GM03348 (cell line): Measurements from ENCODE around the gene PGF.
"Not testable (repeated sequence)": the region's sequence is repeated elsewhere in the genome, so short reads cannot be mapped to it uniquely, and the experiment has no call there.

ENCODE experiments used
- DNase-seq: peaks from one replicate; pipeline ENCODE4 v3.0.0; 2012; ENCODE audit warnings: low spot score

PGF gene

GRCh38 chr14:74941676-74942097 is 13.7 kb downstream of the PGF start:
- DNase-seq: peak; percentile 86

- DNase-seq: no peak
Measured at GRCh38 chr14:74940956-74941565, 14.3 kb downstream of the PGF start.

GRCh38 chr14:74938531-74939495 is 16.6 kb downstream of the PGF start:
- no peak for DNase-seq

GRCh38 chr14:74937171-74937570 is 18.2 kb downstream of the PGF start:
- no peak for DNase-seq

- DNase-seq: no peak
Measured at GRCh38 chr14:74936731-74937130, 18.7 kb downstream of the PGF start.

- no peak for DNase-seq
Measured at GRCh38 chr14:74936151-74936550, 19.2 kb downstream of the PGF start.

- no peak for DNase-seq
Measured at GRCh38 chr14:74935360-74935680, 20.1 kb downstream of the PGF start.

GRCh38 chr14:74934476-74935359 is 20.7 kb downstream of the PGF start:
- no peak for DNase-seq

- DNase-seq: no peak
Measured at GRCh38 chr14:74934041-74934440, 21.4 kb downstream of the PGF start.

- not testable (repeated sequence) for DNase-seq
Measured at GRCh38 chr14:74932936-74933335, 22.5 kb downstream of the PGF start.

- no peak for DNase-seq
Measured at GRCh38 chr14:74932401-74932901, 22.9 kb downstream of the PGF start.

- not testable (repeated sequence) for DNase-seq
Measured at GRCh38 chr14:74931744-74932143, 23.7 kb downstream of the PGF start.

GRCh38 chr14:74929242-74929641 is 26.2 kb downstream of the PGF start:
- no peak for DNase-seq

- DNase-seq: no peak
Measured at GRCh38 chr14:74927225-74927624, 28.2 kb downstream of the PGF start.

- no peak for DNase-seq
Measured at GRCh38 chr14:74924061-74924460, 31.3 kb downstream of the PGF start.

- DNase-seq: peak; percentile 96
Measured at GRCh38 chr14:74922752-74923401, 32.5 kb downstream of the PGF start, which contains the start of gene RPS6KL1. RPS6KL1 (minus strand) TSS chr14:74923260; CDS start chr14:74921541, 1,719 bp downstream.

- DNase-seq: no peak
Measured at GRCh38 chr14:74921987-74922751, 33.2 kb downstream of the PGF start.

GRCh38 chr14:74921053-74921620 is 34.3 kb downstream of the PGF start:
- DNase-seq: no peak

GRCh38 chr14:74920281-74920680 is 35.1 kb downstream of the PGF start:
- DNase-seq: no peak

GRCh38 chr14:74919421-74920165 is 35.8 kb downstream of the PGF start:
- DNase-seq: peak; percentile 81
